ENCODE results near the gene STAC. TPM values are rescaled to one million over a fixed set of nuclear protein-coding genes. Genes with fewer than 3 reads are reported as not detected.

The STAC gene
- total and polyA plus RNA-seq, 2 experiments from 2014 or later: 12.2 to 24.9 TPM

DNA sequence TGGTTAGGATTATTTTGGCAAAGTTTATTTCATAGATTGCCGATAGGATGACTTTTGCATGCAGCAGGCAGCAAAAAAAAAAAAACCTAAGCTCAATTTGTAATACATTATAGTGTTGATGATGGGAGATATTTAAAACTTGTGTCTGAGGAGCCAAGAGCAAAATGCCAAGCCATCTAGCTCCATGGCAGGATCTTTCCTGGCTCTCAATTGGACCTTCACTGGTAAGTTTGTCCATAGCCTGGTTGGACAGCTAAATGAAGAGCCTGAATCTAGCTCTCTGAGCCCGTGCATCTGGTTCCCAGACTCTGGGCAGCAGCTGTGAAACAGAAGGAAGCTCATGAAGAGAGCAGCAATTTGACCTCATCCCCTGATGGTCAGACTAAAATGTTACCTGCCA is 17.5 kb downstream of the STAC start:
- Histone ChIP-seq H3K36me3 (no peaks in the 10 kb centered on the region), H3K27ac (no peak overlapping the region), H3K4me1 (ENCODE audit: low read depth) (no peaks in the 10 kb centered on the region), H3K27me3 (no peaks in the 10 kb centered on the region), H3K4me3 (no peak overlapping the region), H3K9me3 (ENCODE audit: low read depth) (no peaks in the 10 kb centered on the region)
- TF ChIP-seq, protein P1, sequence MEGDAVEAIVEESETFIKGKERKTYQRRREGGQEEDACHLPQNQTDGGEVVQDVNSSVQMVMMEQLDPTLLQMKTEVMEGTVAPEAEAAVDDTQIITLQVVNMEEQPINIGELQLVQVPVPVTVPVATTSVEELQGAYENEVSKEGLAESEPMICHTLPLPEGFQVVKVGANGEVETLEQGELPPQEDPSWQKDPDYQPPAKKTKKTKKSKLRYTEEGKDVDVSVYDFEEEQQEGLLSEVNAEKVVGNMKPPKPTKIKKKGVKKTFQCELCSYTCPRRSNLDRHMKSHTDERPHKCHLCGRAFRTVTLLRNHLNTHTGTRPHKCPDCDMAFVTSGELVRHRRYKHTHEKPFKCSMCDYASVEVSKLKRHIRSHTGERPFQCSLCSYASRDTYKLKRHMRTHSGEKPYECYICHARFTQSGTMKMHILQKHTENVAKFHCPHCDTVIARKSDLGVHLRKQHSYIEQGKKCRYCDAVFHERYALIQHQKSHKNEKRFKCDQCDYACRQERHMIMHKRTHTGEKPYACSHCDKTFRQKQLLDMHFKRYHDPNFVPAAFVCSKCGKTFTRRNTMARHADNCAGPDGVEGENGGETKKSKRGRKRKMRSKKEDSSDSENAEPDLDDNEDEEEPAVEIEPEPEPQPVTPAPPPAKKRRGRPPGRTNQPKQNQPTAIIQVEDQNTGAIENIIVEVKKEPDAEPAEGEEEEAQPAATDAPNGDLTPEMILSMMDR (IDR thresholded peaks at IDR 0.05; ENCODE audit: low read depth, low read length): no peak
- no peak for DNase-seq (ENCODE audit: low read depth in 1 of 2, low spot score in 1 of 2)

DNA sequence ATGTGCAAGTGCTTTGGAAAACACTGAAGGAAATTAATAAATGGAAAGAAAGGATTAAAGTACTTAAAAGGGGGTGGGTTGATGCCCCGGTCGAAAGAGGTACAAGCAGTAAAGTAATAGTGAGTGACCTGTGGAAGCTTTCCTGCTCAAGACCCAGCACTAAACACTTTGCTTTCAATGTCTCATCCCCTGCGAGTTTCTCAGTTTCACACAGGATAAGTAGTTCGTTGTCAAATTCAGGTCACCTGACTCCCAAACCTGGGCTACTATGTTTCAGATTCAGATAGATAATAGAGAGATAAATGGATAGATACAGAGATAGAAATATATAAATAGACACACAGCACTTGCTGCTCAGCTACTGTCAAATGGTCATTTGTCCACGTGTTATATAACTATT is 19.6 kb downstream of the STAC start:
- Histone ChIP-seq H3K4me3 (no peak overlapping the region), H3K36me3 (no peaks in the 10 kb centered on the region), H3K27me3 (no peaks in the 10 kb centered on the region), H3K9me3 (ENCODE audit: low read depth) (no peaks in the 10 kb centered on the region), H3K27ac (no peak overlapping the region), H3K4me1 (ENCODE audit: low read depth) (no peaks in the 10 kb centered on the region)
- TF ChIP-seq, protein P1 (IDR thresholded peaks at IDR 0.05; ENCODE audit: low read depth, low read length): no peak
- DNase-seq (ENCODE audit: low read depth in 1 of 2, low spot score in 1 of 2): no peak

DNA sequence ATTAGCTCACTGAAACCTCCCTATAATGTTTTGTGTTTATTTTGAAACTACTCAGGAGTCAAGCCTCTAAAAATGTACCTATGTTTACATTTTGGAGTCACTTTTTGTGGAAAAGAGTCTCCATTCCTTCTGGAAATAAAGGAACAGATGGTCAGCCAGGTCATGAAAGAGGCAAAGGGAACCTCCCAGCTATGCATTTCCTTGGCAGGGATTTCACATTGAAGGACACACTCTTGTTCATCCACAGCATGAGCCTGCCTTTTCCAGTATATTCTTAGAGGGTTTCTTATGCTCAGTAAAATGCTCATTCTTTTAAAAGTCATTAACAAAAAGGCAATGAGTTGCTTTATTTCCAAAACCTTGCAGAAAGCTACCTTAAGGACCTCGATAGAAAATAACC is 20.8 kb downstream of the STAC start:
- TF ChIP-seq, protein P1 (IDR thresholded peaks at IDR 0.05; ENCODE audit: low read depth, low read length): no peak
- Histone ChIP-seq H3K27ac (no peak overlapping the region), H3K9me3 (ENCODE audit: low read depth) (no peaks in the 10 kb centered on the region), H3K27me3 (no peaks in the 10 kb centered on the region), H3K4me3 (no peak overlapping the region), H3K36me3 (no peaks in the 10 kb centered on the region), H3K4me1 (ENCODE audit: low read depth) (no peaks in the 10 kb centered on the region)
- DNase-seq (ENCODE audit: low read depth in 1 of 2, low spot score in 1 of 2): no peak

DNA sequence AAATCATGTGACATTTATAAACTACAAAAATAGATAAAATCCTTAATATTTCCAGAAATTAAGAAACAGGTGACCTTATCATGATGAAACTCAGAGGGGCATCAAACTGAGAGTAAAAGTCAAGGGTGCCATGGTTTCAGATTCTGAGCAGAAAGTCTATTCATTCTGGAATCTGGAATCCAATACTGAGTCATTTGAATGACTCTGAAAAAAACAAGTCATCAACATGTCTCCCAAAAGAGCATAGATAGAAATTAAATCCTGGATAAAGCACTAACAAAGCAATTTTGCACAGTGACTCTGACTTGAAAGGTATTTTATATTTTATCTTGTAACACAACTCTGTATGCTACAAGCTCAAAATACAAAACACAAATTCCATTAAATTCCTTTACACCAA is 23.4 kb downstream of the STAC start:
- H3K9me3 ChIP-seq (ENCODE audit: low read depth): no peaks in the 10 kb centered on the region
- no peak overlapping the region for H3K4me3 ChIP-seq
- H3K27me3 ChIP-seq: no peaks in the 10 kb centered on the region
- H3K27ac ChIP-seq: no peak overlapping the region
- TF ChIP-seq, protein P1 (IDR thresholded peaks at IDR 0.05; ENCODE audit: low read depth, low read length): no peak
- H3K4me1 ChIP-seq (ENCODE audit: low read depth): no peaks in the 10 kb centered on the region
- no peaks in the 10 kb centered on the region for H3K36me3 ChIP-seq
- DNase-seq (ENCODE audit: low read depth in 1 of 2, low spot score in 1 of 2): no peak

DNA sequence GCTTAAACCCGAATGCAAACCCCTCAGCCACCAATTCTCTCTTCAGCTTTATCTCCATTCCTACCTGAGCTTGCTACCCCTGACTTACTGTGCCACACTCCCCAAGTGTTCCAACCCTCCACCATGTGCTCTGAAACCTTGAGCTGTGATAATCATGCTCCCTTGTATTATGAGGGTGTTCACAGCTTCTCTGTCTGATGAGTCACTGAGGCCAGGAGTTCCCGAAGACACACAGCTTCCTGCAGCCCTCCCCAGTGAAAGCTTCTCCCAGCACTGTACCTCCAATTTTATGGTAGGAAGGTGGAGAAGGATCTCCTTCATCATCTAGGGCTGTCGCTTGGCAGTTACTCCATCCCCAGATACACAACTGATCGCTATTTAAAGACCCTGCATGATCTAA is 24.9 kb downstream of the STAC start:
- H3K4me1 ChIP-seq (ENCODE audit: low read depth): peaks cover 8% of the 10 kb centered on the region
- H3K36me3 ChIP-seq: no peaks in the 10 kb centered on the region
- H3K27me3 ChIP-seq: no peaks in the 10 kb centered on the region
- H3K27ac ChIP-seq: no peak overlapping the region
- no peak for DNase-seq (ENCODE audit: low read depth in 1 of 2, low spot score in 1 of 2)
- no peaks in the 10 kb centered on the region for H3K9me3 ChIP-seq (ENCODE audit: low read depth)
- TF ChIP-seq, protein P1 (IDR thresholded peaks at IDR 0.05; ENCODE audit: low read depth, low read length): no peak
- no peak overlapping the region for H3K4me3 ChIP-seq

DNA sequence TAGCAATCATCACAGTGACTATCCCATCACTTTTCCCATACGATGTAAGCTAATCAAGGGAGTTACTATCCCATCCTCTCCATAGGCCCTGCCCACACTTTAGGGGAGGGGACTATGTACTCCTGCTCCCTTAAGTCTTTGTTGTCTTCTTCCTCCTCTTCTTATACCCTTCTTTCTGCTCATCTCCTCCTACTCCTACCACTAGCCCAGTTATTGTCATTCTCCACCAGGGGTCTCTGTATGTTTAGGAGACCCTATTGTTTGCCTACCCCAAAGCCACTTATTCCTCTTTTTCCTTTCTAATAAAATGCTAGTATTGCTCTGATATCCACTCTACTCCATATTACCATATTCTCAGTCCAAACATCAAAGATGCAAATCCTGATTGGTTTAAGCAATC is 27.8 kb downstream of the STAC start:
- Histone ChIP-seq H3K27me3 (no peaks in the 10 kb centered on the region), H3K4me3 (no peak overlapping the region), H3K27ac (no peak overlapping the region), H3K9me3 (ENCODE audit: low read depth) (no peaks in the 10 kb centered on the region), H3K4me1 (ENCODE audit: low read depth) (peaks cover 8% of the 10 kb centered on the region), H3K36me3 (no peaks in the 10 kb centered on the region)
- TF ChIP-seq, protein P1 (IDR thresholded peaks at IDR 0.05; ENCODE audit: low read depth, low read length): peak; percentile 31
- DNase-seq (ENCODE audit: low read depth in 1 of 2, low spot score in 1 of 2): peak in 1 of 2 donors; percentile 2

All from cardiac muscle cell (in vitro differentiated cells and primary cell).